ENCODE measurements around the gene SERHL2.

Gene SERHL2

DNA sequence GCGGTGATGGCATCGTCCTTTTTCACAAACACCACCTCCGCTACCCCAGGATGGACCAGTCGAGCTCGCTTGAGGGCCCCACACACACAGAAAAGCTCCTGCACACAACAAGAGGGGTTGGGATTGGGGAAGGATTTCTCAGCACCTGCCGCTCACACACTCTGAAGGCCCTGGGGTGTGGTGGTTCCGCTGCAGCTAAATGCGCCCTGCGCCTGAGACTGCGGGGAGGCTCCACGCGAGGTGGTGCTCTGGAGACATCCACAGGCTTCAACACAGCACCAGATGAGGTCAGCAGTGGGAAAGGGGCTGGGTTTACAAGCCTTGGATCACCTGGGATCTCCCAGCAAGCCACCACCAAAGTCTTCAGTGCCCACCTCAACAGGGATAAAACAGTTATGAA is 38.2 kb downstream of the SERHL2 start:
- H3K4me3 ChIP-seq (ENCODE audit: severe bottlenecking) = no peak overlapping the region
- no peak for ATAC-seq (ENCODE audit: low read depth)
- no peaks in the 10 kb centered on the region for H3K27me3 ChIP-seq (ENCODE audit: insufficient read depth, poor library complexity, severe bottlenecking)
- TF ChIP-seq, protein P1, sequence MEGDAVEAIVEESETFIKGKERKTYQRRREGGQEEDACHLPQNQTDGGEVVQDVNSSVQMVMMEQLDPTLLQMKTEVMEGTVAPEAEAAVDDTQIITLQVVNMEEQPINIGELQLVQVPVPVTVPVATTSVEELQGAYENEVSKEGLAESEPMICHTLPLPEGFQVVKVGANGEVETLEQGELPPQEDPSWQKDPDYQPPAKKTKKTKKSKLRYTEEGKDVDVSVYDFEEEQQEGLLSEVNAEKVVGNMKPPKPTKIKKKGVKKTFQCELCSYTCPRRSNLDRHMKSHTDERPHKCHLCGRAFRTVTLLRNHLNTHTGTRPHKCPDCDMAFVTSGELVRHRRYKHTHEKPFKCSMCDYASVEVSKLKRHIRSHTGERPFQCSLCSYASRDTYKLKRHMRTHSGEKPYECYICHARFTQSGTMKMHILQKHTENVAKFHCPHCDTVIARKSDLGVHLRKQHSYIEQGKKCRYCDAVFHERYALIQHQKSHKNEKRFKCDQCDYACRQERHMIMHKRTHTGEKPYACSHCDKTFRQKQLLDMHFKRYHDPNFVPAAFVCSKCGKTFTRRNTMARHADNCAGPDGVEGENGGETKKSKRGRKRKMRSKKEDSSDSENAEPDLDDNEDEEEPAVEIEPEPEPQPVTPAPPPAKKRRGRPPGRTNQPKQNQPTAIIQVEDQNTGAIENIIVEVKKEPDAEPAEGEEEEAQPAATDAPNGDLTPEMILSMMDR (IDR thresholded peaks at IDR 0.05; ENCODE audit: poor library complexity, severe bottlenecking) = no peak
- H3K9me3 ChIP-seq (ENCODE audit: severe bottlenecking) = no peaks in the 10 kb centered on the region
- H3K36me3 ChIP-seq (ENCODE audit: low read depth) = peaks cover 94% of the 10 kb centered on the region
- H3K4me1 ChIP-seq (ENCODE audit: insufficient read depth, poor library complexity, severe bottlenecking) = no peaks in the 10 kb centered on the region
- no peak for DNase-seq (ENCODE audit: low spot score)
- no peak overlapping the region for H3K27ac ChIP-seq (ENCODE audit: poor library complexity, severe bottlenecking)

DNA sequence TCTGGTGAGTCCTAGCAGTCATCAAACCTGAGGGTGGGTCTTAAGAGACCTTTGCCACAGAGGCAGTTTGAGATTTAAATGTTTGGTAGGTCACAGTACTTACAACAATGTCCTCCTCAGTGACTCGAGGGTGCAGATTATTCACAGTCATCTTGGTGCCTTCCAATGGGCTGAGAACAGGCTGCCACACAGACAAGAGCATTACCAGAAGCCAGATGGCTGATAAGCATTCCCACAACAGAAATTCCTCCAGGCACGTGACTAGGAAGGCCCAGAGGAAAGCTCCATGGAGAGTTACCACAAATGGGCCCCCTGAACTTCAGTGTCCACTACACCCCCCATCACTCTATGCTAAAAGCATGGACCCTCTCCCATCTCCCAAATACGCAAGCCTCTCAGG is 41.7 kb downstream of the SERHL2 start:
- Histone ChIP-seq H3K4me1 (ENCODE audit: insufficient read depth, poor library complexity, severe bottlenecking) (no peaks in the 10 kb centered on the region), H3K4me3 (ENCODE audit: severe bottlenecking) (no peak overlapping the region), H3K9me3 (ENCODE audit: severe bottlenecking) (no peaks in the 10 kb centered on the region), H3K36me3 (ENCODE audit: low read depth) (peaks cover 92% of the 10 kb centered on the region), H3K27ac (ENCODE audit: poor library complexity, severe bottlenecking) (no peak overlapping the region), H3K27me3 (ENCODE audit: insufficient read depth, poor library complexity, severe bottlenecking) (no peaks in the 10 kb centered on the region)
- DNase-seq (ENCODE audit: low spot score) = no peak
- no peak for ATAC-seq (ENCODE audit: low read depth)
- TF ChIP-seq, protein P1 (IDR thresholded peaks at IDR 0.05; ENCODE audit: poor library complexity, severe bottlenecking) = no peak

DNA sequence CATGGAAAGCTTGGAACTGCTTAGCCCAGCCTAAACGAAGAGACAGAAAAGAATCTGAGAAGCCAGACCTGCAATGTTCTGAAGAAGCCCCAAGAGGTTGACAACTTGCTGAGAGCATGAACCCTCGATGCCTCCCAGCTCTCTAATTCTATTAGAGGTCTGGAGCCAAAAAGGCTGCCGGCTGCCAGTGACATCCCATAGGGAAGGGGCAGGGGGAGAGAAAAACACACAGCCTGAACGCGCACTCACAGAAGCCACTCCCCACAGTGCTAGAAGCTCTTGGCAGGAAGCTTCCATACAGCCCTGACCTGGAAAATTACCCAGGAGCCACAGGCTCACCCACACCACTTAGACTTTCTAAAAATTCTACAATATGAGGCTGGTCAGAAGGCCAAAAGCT is 42.6 kb downstream of the SERHL2 start:
- no peak for ATAC-seq (ENCODE audit: low read depth)
- Histone ChIP-seq H3K9me3 (ENCODE audit: severe bottlenecking) (no peaks in the 10 kb centered on the region), H3K4me1 (ENCODE audit: insufficient read depth, poor library complexity, severe bottlenecking) (no peaks in the 10 kb centered on the region), H3K36me3 (ENCODE audit: low read depth) (peaks cover 91% of the 10 kb centered on the region), H3K27ac (ENCODE audit: poor library complexity, severe bottlenecking) (no peak overlapping the region), H3K4me3 (ENCODE audit: severe bottlenecking) (no peak overlapping the region), H3K27me3 (ENCODE audit: insufficient read depth, poor library complexity, severe bottlenecking) (no peaks in the 10 kb centered on the region)
- TF ChIP-seq, protein P1 (IDR thresholded peaks at IDR 0.05; ENCODE audit: poor library complexity, severe bottlenecking) = no peak
- no peak for DNase-seq (ENCODE audit: low spot score)

DNA sequence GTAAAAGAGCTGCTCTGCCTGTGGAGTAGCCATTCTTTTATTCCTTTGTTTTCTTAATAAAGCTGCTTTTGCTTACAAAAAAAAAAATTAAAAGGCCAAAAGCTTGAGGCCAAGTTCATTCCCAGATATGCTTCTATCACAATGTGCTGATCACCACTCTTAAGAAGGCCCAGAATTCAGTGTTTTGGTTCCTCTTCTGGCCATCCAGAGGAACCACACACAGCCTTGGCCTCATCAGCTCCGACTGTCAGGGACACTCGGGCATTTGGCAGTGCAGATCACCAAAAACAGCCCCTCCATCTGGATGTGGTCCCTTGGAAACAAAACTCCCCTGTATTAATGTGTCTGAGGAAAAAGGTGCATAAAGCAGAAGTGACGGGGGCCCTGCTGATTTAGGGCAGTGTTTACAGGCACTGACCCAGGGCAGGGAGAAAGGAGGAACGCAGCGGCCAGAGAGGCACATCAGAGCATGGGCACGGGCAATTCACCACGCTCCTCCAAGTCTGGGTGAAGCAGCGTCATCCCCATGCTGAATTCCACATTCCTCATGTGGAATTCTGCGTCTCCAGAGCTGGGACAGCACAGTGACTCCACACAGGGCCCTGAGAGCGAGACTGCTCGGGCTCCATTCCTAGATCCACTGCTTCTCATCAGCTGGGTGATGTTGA is 43.2 kb downstream of the SERHL2 start:
- Histone ChIP-seq H3K4me1 (ENCODE audit: insufficient read depth, poor library complexity, severe bottlenecking) (no peaks in the 10 kb centered on the region), H3K27me3 (ENCODE audit: insufficient read depth, poor library complexity, severe bottlenecking) (no peaks in the 10 kb centered on the region), H3K36me3 (ENCODE audit: low read depth) (peaks cover 91% of the 10 kb centered on the region), H3K4me3 (ENCODE audit: severe bottlenecking) (no peak overlapping the region), H3K27ac (ENCODE audit: poor library complexity, severe bottlenecking) (no peak overlapping the region), H3K9me3 (ENCODE audit: severe bottlenecking) (no peaks in the 10 kb centered on the region)
- DNase-seq (ENCODE audit: low spot score) (no peak), ATAC-seq (ENCODE audit: low read depth) (no peak)
- TF ChIP-seq, protein P1 (IDR thresholded peaks at IDR 0.05; ENCODE audit: poor library complexity, severe bottlenecking) = no peak

DNA sequence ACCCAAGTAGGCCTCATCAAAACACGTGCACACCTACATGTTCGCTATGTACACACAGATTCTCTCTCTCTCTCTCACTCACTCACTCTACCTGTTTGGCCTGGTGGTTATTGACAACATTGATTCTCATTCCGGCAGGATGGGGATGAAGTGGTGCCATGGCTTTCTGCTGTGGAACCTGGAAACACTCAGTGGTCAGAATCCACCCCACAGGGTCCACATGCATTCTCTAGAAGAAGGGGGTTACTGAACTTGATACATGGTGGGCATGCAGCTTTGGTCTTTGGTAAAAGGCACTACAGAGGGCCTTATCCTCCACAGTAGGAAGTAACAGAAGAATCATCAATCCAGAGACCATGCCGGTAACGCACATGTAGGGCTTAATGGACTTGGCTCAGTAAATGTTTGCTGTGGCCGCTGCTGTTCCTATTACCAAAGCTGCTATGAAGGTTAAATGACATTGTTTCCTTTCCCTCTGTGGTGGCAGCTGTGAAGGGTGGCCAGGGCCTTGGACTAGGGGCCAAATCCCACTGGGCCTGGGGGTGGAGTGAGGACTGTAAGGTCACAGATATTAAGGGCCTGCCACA is 48.2 kb downstream of the SERHL2 start:
- Histone ChIP-seq H3K36me3 (ENCODE audit: low read depth) (peaks cover 74% of the 10 kb centered on the region), H3K9me3 (ENCODE audit: severe bottlenecking) (no peaks in the 10 kb centered on the region), H3K27me3 (ENCODE audit: insufficient read depth, poor library complexity, severe bottlenecking) (no peaks in the 10 kb centered on the region), H3K27ac (ENCODE audit: poor library complexity, severe bottlenecking) (no peak overlapping the region), H3K4me3 (ENCODE audit: severe bottlenecking) (no peak overlapping the region), H3K4me1 (ENCODE audit: insufficient read depth, poor library complexity, severe bottlenecking) (no peaks in the 10 kb centered on the region)
- TF ChIP-seq, protein P1 (IDR thresholded peaks at IDR 0.05; ENCODE audit: poor library complexity, severe bottlenecking) = no peak
- ATAC-seq (ENCODE audit: low read depth) (no peak), DNase-seq (ENCODE audit: low spot score) (no peak)
